ENCODE data around the gene EPB41L2. TPM values are rescaled to one million over a fixed set of nuclear protein-coding genes. Genes with fewer than 3 reads are reported as not detected.

Gene EPB41L2
- total RNA-seq, 1 experiment from 2014 or later, result 22.5 TPM

- BruUV-seq (replicated peaks), result no TSS peak
- DNase-seq (ENCODE audit: unreplicated experiment), result no peak
- Mint-ChIP-seq H3K9me3 (ENCODE audit: unreplicated experiment) (no peaks in the 10 kb centered on the region), H3K4me1 (ENCODE audit: insufficient read depth, unreplicated experiment) (no peaks in the 10 kb centered on the region), H3K27me3 (ENCODE audit: insufficient read depth, unreplicated experiment) (no peaks in the 10 kb centered on the region), H3K36me3 (ENCODE audit: insufficient read depth, unreplicated experiment) (no peaks in the 10 kb centered on the region), H3K27ac (ENCODE audit: low read depth, unreplicated experiment) (no peak overlapping the region), H3K4me3 (ENCODE audit: unreplicated experiment) (no peak overlapping the region)
- CTCF ChIA-PET, result interaction anchor here (1.0 to 1.6 kb wide), 2 partner anchors 19 to 189 kb away, joined by 3 to 4 read pairs; no protein-coding TSS in a partner anchor
- POLR2A ChIA-PET, result no interaction called here
- intact Hi-C loops (cut with micrococcal nuclease), result no loop called here
- TF ChIP-seq, protein P1, sequence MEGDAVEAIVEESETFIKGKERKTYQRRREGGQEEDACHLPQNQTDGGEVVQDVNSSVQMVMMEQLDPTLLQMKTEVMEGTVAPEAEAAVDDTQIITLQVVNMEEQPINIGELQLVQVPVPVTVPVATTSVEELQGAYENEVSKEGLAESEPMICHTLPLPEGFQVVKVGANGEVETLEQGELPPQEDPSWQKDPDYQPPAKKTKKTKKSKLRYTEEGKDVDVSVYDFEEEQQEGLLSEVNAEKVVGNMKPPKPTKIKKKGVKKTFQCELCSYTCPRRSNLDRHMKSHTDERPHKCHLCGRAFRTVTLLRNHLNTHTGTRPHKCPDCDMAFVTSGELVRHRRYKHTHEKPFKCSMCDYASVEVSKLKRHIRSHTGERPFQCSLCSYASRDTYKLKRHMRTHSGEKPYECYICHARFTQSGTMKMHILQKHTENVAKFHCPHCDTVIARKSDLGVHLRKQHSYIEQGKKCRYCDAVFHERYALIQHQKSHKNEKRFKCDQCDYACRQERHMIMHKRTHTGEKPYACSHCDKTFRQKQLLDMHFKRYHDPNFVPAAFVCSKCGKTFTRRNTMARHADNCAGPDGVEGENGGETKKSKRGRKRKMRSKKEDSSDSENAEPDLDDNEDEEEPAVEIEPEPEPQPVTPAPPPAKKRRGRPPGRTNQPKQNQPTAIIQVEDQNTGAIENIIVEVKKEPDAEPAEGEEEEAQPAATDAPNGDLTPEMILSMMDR (IDR thresholded peaks at IDR 0.05; ENCODE audit: unreplicated experiment), result no peak
Measured at GRCh38 chr6:131073577-131073976, 10.5 kb upstream of the EPB41L2 start.

- Mint-ChIP-seq H3K4me3 (ENCODE audit: unreplicated experiment) (no peak overlapping the region), H3K36me3 (ENCODE audit: insufficient read depth, unreplicated experiment) (no peaks in the 10 kb centered on the region), H3K27me3 (ENCODE audit: insufficient read depth, unreplicated experiment) (no peaks in the 10 kb centered on the region), H3K27ac (ENCODE audit: low read depth, unreplicated experiment) (no peak overlapping the region), H3K4me1 (ENCODE audit: insufficient read depth, unreplicated experiment) (peaks cover 7% of the 10 kb centered on the region), H3K9me3 (ENCODE audit: unreplicated experiment) (no peaks in the 10 kb centered on the region)
- no TSS peak for BruUV-seq (replicated peaks)
- TF ChIP-seq, protein P1 (IDR thresholded peaks at IDR 0.05; ENCODE audit: unreplicated experiment), result no peak
- DNase-seq (ENCODE audit: unreplicated experiment), result no peak
- CTCF ChIA-PET, result interaction anchor here (0.5 to 1.1 kb wide), 2 partner anchors 26 to 173 kb away, joined by 3 read pairs; no protein-coding TSS in a partner anchor
- POLR2A ChIA-PET, result no interaction called here
- intact Hi-C loops (cut with micrococcal nuclease), result no loop called here
Measured at GRCh38 chr6:131070061-131070460, 7.0 kb upstream of the EPB41L2 start.

DNA sequence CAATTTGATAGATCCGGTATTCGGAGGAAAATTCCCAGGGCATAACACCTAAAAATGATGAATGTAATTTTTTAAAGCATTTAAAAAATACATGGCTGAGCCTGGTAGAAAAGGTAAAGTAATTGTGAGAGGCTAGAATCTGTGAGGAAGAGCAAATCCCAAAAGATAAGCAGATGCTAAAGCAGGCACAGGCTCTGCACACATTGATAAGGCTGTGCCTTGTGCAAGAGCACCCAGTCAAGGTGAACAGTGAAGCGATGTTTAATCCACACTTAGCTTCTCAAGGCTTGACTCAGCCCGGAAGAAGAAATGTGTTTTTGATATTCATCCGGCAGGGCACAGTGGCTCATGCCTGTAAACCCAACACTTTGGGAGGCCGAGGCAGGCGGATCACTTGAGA lies 5.1 kb upstream of the EPB41L2 start:
- Mint-ChIP-seq H3K36me3 (ENCODE audit: insufficient read depth, unreplicated experiment) (no peaks in the 10 kb centered on the region), H3K27ac (ENCODE audit: low read depth, unreplicated experiment) (no peak overlapping the region), H3K4me3 (ENCODE audit: unreplicated experiment) (no peak overlapping the region), H3K27me3 (ENCODE audit: insufficient read depth, unreplicated experiment) (no peaks in the 10 kb centered on the region), H3K9me3 (ENCODE audit: unreplicated experiment) (no peaks in the 10 kb centered on the region), H3K4me1 (ENCODE audit: insufficient read depth, unreplicated experiment) (peaks cover 17% of the 10 kb centered on the region)
- TF ChIP-seq, protein P1 (IDR thresholded peaks at IDR 0.05; ENCODE audit: unreplicated experiment), result no peak
- BruUV-seq (replicated peaks), result no TSS peak
- intact Hi-C loops (cut with micrococcal nuclease), result no loop called here
- POLR2A ChIA-PET, result no interaction called here
- CTCF ChIA-PET, result interaction anchor here (1.2 kb wide), 1 partner anchor 173 kb away, joined by 3 read pairs; no protein-coding TSS in a partner anchor
- no peak for DNase-seq (ENCODE audit: unreplicated experiment)

DNA sequence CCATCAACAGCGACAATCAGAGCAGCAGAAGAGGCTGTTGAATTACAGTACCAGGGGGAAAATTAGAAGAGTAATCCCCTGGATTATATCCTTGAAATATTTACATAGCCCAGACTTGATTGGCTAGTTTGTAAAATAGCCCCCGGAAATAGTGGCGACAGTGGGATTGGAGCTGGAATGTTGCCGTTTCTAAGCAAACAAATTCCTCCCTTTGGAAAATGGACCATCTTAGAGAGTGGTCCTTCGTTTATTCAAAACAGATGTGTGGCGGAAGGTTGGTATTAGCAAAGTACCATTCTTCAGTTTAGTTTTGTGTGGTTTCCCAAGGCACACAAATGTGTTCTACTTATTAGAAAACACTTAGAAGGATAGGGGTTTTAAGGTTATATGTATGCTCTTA lies 4.5 kb upstream of the EPB41L2 start:
- CTCF ChIA-PET, result interaction anchor here (0.6 kb wide), 1 partner anchor 134 kb away, joined by 4 read pairs; no protein-coding TSS in a partner anchor
- intact Hi-C loops (cut with micrococcal nuclease), result no loop called here
- Mint-ChIP-seq H3K27ac (ENCODE audit: low read depth, unreplicated experiment) (no peak overlapping the region), H3K27me3 (ENCODE audit: insufficient read depth, unreplicated experiment) (no peaks in the 10 kb centered on the region), H3K9me3 (ENCODE audit: unreplicated experiment) (no peaks in the 10 kb centered on the region), H3K36me3 (ENCODE audit: insufficient read depth, unreplicated experiment) (no peaks in the 10 kb centered on the region), H3K4me3 (ENCODE audit: unreplicated experiment) (no peak overlapping the region), H3K4me1 (ENCODE audit: insufficient read depth, unreplicated experiment) (peaks cover 17% of the 10 kb centered on the region)
- TF ChIP-seq, protein P1 (IDR thresholded peaks at IDR 0.05; ENCODE audit: unreplicated experiment), result no peak
- POLR2A ChIA-PET, result no interaction called here
- no TSS peak for BruUV-seq (replicated peaks)
- no peak for DNase-seq (ENCODE audit: unreplicated experiment)
